A549 (cell line): ENCODE results near the gene MFSD6L. TPM values are rescaled to one million over a fixed set of nuclear protein-coding genes. Genes with fewer than 3 reads are reported as not detected.

Experiments used
- ATAC-seq, 2 experiments: fragments of 200-7000 bp in 1 of 2; fragments of >200 bp in 1 of 2; cut with Nextera tagmentation in 1 of 2; cut with Tn5 transposase in 1 of 2; 3 replicates each; pipeline versions ENCODE4 v1.8.0 to v1.9.1; 2018 to 2020; ENCODE audit warnings: mild to moderate bottlenecking in 1 of 2, moderate library complexity in 1 of 2
- CTCF ChIA-PET: fragments of 300-600 bp; sonication (Branson Sonifier 250); formaldehyde crosslinking; extraction: SDS; loops from one replicate; lab custom pipeline; 2021; ENCODE audit warnings: antibody characterized with exemption, inconsistent platforms; lab: Yijun Ruan, JAX
- POLR2A ChIA-PET: fragments of 350-600 bp; formaldehyde crosslinking; extraction: SDS; loops from one replicate; lab custom pipeline; 2021; ENCODE audit warnings: antibody characterized with exemption, inconsistent platforms; lab: Yijun Ruan, JAX
- DNase-seq, 2 experiments: peaks; one replicate each; pipeline versions ENCODE4 v3.0.0 to v3.0.0-alpha.2; 2011 to 2016; ENCODE audit warnings: low read depth in 1 of 2, low spot score in 1 of 2
- FAIRE-seq: peaks from 2 replicates; lab custom pipeline; 2011; peaks lifted over from hg19 to GRCh38; lab: Jason Lieb, UNC
- H3K27ac ChIP-seq, 2 experiments: fragments of >200 bp; sonication (Bioruptor Twin); formaldehyde crosslinking; 3 replicates each; pipeline ENCODE4 v1.5.1; 2016 to 2017
- H3K4me1 ChIP-seq: fragments of >200 bp; sonication (Bioruptor Twin); formaldehyde crosslinking; 3 replicates; pipeline ENCODE4 v1.6.1; 2016
- H3K4me2 ChIP-seq: fragments of >200 bp; sonication (Bioruptor Twin); formaldehyde crosslinking; 3 replicates; pipeline ENCODE4 v1.6.1; 2016
- H3K4me3 ChIP-seq: fragments of >200 bp; sonication (Bioruptor Twin); formaldehyde crosslinking; 3 replicates; pipeline ENCODE4 v1.5.1; 2016
- H3K9me3 ChIP-seq: fragments of >200 bp; sonication (Bioruptor Twin); formaldehyde crosslinking; 3 replicates; pipeline ENCODE4 v1.6.1; 2016
- EHF ChIP-seq: fragments of 250-450 bp; sonication (Bioruptor Pico); IDR thresholded peaks from 2 replicates; pipeline ENCODE4 v1.5.0; 2020; ENCODE audit warnings: mild to moderate bottlenecking
- FOSB ChIP-seq: fragments of 250-450 bp; sonication (Bioruptor Pico); IDR thresholded peaks from 2 replicates; pipeline ENCODE4 v1.5.0; 2020; ENCODE audit warnings: mild to moderate bottlenecking, moderate library complexity
- FOSL2 ChIP-seq, 2 experiments: fragments of 450-650 bp in 1 of 2; fragments of >200 bp in 1 of 2; sonication (Bioruptor Twin) in 1 of 2; formaldehyde crosslinking; IDR thresholded peaks; 2 replicates each; pipeline versions ENCODE4 v1.5.0 to v1.6.1; 2016 to 2020; ENCODE audit warnings: mild to moderate bottlenecking in 1 of 2, moderate library complexity in 1 of 2
- GATA3 ChIP-seq: IDR thresholded peaks from 2 replicates; pipeline ENCODE4 v1.6.1; 2012; ENCODE audit warnings: borderline replicate concordance
- HDAC2 ChIP-seq: fragments of 200-600 bp; sonication (generic); IDR thresholded peaks from 2 replicates; pipeline ENCODE4 v1.6.1; 2016
- HEYL ChIP-seq: fragments of 250-450 bp; sonication (Bioruptor Pico); IDR thresholded peaks from 2 replicates; pipeline ENCODE4 v1.8.0; 2021; ENCODE audit warnings: mild to moderate bottlenecking, moderate library complexity
- JUN ChIP-seq, 2 experiments: fragments of >200 bp; sonication (Bioruptor Twin); formaldehyde crosslinking; IDR thresholded peaks; 2 replicates in 1 of 2; 3 replicates in 1 of 2; pipeline ENCODE4 v1.6.1; 2016 to 2017
- KDM1A ChIP-seq: fragments of 200-600 bp; sonication (generic); IDR thresholded peaks from 2 replicates; pipeline ENCODE4 v1.6.1; 2016; ENCODE audit warnings: low read depth, mild to moderate bottlenecking
- KDM5A ChIP-seq: fragments of 200-600 bp; sonication (generic); IDR thresholded peaks from 2 replicates; pipeline ENCODE4 v1.6.1; 2016; ENCODE audit warnings: antibody characterized with exemption, mild to moderate bottlenecking
- MAFK ChIP-seq: fragments of 450-650 bp; IDR thresholded peaks from 2 replicates; pipeline ENCODE4 v1.6.1; 2014; ENCODE audit not compliant: partially characterized antibody
- MAZ ChIP-seq: fragments of 150-350 bp; IDR thresholded peaks from 2 replicates; pipeline ENCODE4 v1.6.1; 2014; ENCODE audit warnings: antibody characterized with exemption, low read depth, low read length, borderline replicate concordance
- NR3C1 ChIP-seq: fragments of >200 bp; sonication (Bioruptor Twin); formaldehyde crosslinking; IDR thresholded peaks from 3 replicates; pipeline ENCODE4 v1.6.1; 2017
- RAD21 ChIP-seq, 2 experiments: fragments of >200 bp in 1 of 2; sonication (Bioruptor Twin) in 1 of 2; formaldehyde crosslinking in 1 of 2; IDR thresholded peaks in 1 of 2; conservative IDR thresholded peaks in 1 of 2; 2 replicates in 1 of 2; 3 replicates in 1 of 2; pipeline ENCODE4 v1.6.1; 2012 to 2018; ENCODE audit warnings: inconsistent platforms in 1 of 2
- SMC3 ChIP-seq: fragments of >200 bp; sonication (Bioruptor Twin); formaldehyde crosslinking; IDR thresholded peaks from 3 replicates; pipeline ENCODE4 v1.6.1; 2018; ENCODE audit warnings: inconsistent platforms
- SREBF2 ChIP-seq: fragments of 450-650 bp; IDR thresholded peaks from 2 replicates; pipeline ENCODE4 v1.6.1; 2014; ENCODE audit warnings: mild to moderate bottlenecking, moderate library complexity
- ZC3H11A ChIP-seq: fragments of 450-650 bp; IDR thresholded peaks from 2 replicates; pipeline ENCODE4 v1.6.1; 2014; ENCODE audit warnings: antibody characterized with exemption, mild to moderate bottlenecking
- ZFP36 ChIP-seq: fragments of 450-650 bp; IDR thresholded peaks from 2 replicates; pipeline ENCODE4 v1.6.1; 2014; ENCODE audit warnings: borderline replicate concordance; ENCODE audit not compliant: partially characterized antibody
- ZNF302 ChIP-seq: fragments of 250-450 bp; sonication (Bioruptor Pico); IDR thresholded peaks from 2 replicates; pipeline ENCODE4 v1.9.0; 2021; ENCODE audit warnings: inconsistent platforms, mild to moderate bottlenecking, moderate library complexity
- WGBS: methylation state at CpG from one replicate; pipeline ENCODE4 v1.1.6; 2017; ENCODE audit errors: missing lambda C conversion rate; 5-methylcytosine and 5-hydroxymethylcytosine counted together
- polyA plus RNA-seq, 4 experiments: library from polyadenylated mRNA; depleted of rRNA in 3 of 4; stranded (reverse); fragments of >200 nt; fragmentation: RNase III in 1 of 4; extraction: RNeasy Plus Mini Kit Qiagen cat#74134 plus additional on column Dnase treatment in 1 of 4; gene quantifications; 2 replicates in 3 of 4; 3 replicates in 1 of 4; pipeline ENCODE4 v1.2.3, GENCODE V29; 2011 to 2017
- TF ChIP-seq, protein P1 (sequence below): fragments of >200 bp; sonication (Bioruptor Twin); formaldehyde crosslinking; IDR thresholded peaks from 3 replicates; pipeline ENCODE4 v1.5.1; 2016
- TF ChIP-seq, protein P2 (sequence below): fragments of >200 bp; sonication (Bioruptor Twin); formaldehyde crosslinking; IDR thresholded peaks from 2 replicates; pipeline ENCODE4 v1.6.1; 2016
- TF ChIP-seq, protein P3 (sequence below): fragments of 250-450 bp; sonication (Bioruptor Pico); IDR thresholded peaks from 2 replicates; pipeline ENCODE4 v1.5.0; 2020; ENCODE audit warnings: low read depth, mild to moderate bottlenecking, moderate library complexity

MFSD6L gene
- polyA plus RNA-seq, 2 of the 4 experiments (the other 2 are of a cell fraction): not detected

DNA sequence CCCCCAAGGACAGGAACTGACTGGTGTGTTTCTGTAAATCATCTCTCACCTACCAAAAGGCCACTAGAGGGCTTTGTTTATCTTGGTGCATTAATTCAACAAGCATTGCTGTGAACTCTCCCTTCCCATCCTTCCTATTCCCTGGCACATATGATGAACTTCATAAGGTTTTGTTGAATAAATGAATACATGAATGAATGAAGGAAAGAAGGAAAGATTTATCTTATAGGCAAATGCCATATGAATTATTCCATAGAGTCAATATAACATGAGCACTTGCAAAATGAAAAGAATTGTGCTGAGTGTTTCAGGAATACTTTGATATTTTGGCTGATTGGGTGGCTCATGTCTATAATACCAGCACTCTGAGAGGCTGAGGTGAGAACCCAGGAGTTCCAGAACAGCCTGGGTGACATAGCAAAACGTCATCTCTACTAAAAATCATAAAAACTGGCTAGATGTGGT, 45.2 kb downstream of the MFSD6L start:
- CTCF ChIA-PET: interaction anchor here (0.8 to 6.1 kb wide), 18 partner anchors 8 to 370 kb away, joined by 3 to 45 read pairs (median 4); no protein-coding TSS in a partner anchor
- TF ChIP-seq NR3C1 (no peak), RAD21 (conservative IDR thresholded peaks at IDR 0.05 in 1 of 2, IDR thresholded peaks at IDR 0.05 in 1 of 2) (peak; percentile 41 to 53; a peak in 4 of 5 replicates), GATA3 (no peak), FOSL2 (IDR thresholded peaks at IDR 0.05) (no peak), FOSL2 (CRISPR knock-in tag; IDR thresholded peaks at IDR 0.05) (no peak), ZNF302 (CRISPR knock-in tag) (no peak), HEYL (CRISPR knock-in tag) (no peak), KDM5A (no peak), SMC3 (peak; percentile 73)
- TF ChIP-seq, protein P1, sequence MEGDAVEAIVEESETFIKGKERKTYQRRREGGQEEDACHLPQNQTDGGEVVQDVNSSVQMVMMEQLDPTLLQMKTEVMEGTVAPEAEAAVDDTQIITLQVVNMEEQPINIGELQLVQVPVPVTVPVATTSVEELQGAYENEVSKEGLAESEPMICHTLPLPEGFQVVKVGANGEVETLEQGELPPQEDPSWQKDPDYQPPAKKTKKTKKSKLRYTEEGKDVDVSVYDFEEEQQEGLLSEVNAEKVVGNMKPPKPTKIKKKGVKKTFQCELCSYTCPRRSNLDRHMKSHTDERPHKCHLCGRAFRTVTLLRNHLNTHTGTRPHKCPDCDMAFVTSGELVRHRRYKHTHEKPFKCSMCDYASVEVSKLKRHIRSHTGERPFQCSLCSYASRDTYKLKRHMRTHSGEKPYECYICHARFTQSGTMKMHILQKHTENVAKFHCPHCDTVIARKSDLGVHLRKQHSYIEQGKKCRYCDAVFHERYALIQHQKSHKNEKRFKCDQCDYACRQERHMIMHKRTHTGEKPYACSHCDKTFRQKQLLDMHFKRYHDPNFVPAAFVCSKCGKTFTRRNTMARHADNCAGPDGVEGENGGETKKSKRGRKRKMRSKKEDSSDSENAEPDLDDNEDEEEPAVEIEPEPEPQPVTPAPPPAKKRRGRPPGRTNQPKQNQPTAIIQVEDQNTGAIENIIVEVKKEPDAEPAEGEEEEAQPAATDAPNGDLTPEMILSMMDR: peak; percentile 66
- Histone ChIP-seq H3K9me3 (no peaks in the 10 kb centered on the region), H3K4me3 (no peak overlapping the region), H3K4me1 (no peaks in the 10 kb centered on the region), H3K27ac (no peak overlapping the region), H3K4me2 (no peak overlapping the region)
- WGBS: 0% methylated on average over 1 of the region's 1 CpG
- ATAC-seq: peak; percentile 84 to 89
- DNase-seq: peak; percentile 64 to 65
- POLR2A ChIA-PET: no interaction called here
- peak; percentile 85 for FAIRE-seq

DNA sequence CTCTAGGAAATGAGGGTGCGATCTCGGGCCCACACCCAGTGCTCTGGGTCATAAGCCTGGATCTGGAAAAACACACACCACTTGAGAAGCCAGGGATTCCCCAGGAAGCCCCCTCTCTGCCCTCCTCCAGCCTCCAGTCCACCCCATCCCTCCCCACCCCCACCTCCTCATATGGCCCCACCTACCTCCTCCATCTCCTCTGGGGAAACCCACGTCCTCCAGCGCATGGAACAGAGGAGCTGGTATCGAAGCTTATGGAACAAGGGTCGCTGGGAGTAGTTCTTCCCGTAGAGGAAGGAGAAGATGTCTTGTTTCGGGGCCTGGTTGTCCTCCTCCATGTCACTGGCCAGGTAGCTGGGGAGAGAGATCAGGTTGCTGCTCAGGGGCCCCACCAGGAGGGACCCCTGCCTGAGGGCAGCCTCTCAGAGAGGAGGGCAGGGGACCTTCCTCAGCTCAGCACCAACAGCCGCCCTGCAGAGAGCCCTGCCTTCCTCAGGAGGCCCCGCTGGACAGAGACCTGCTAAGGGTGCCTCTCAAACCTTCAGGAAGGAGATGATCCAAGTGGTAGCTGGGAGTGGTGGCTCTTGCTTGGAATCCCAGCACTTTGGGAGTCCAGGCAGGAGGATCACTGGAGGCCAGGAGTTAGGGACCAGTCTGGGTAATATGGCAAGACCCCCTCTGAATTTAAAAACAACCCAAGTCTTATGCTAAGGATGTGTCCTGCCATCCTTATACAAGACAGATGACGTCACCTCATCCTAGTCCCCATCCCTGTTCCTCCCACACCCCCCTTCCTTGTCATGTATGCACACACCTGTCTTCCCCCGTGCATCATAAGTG, 45.8 kb downstream of the MFSD6L start:
- ATAC-seq (peak; percentile 19 to 37; a peak in 4 of 6 replicates), FAIRE-seq (no peak), DNase-seq (no peak)
- POLR2A ChIA-PET: no interaction called here
- H3K27ac ChIP-seq: no peak overlapping the region
- TF ChIP-seq SMC3 (no peak), FOSB (no peak), KDM1A (no peak)
- TF ChIP-seq, protein P2, sequence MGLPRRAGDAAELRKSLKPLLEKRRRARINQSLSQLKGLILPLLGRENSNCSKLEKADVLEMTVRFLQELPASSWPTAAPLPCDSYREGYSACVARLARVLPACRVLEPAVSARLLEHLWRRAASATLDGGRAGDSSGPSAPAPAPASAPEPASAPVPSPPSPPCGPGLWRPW: no peak
- CTCF ChIA-PET: interaction anchor here (0.6 to 6.1 kb wide), 25 partner anchors 7 to 769 kb away, joined by 3 to 45 read pairs (median 4); no protein-coding TSS in a partner anchor
- H3K4me3 ChIP-seq: no peak overlapping the region
- 36% methylated on average over 12 of the region's 12 CpGs for WGBS
- no peaks in the 10 kb centered on the region for H3K9me3 ChIP-seq
- no peak overlapping the region for H3K4me2 ChIP-seq
- H3K4me1 ChIP-seq: no peaks in the 10 kb centered on the region

DNA sequence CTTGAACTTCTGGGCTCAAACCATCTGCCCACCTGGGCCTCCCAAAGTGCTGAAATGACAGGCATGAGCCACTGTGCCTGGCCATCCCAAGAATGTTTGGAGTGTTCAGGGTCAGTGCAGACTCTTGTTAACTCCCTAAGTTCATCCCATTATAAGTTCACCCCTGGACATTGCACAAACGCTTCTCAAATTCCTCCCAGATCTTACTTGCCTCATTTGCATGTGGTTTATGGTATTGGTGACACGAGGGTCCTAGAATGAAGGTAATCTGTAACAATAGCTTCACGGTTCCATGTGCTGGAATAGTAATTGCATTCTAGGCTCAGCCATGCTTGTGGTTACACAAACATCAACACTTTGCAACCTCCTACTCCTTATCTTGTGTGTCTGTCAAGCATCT, 49.5 kb downstream of the MFSD6L start:
- WGBS: 35% methylated on average over 3 of the region's 3 CpGs
- H3K4me2 ChIP-seq: no peak overlapping the region
- no peak for TF ChIP-seq SMC3
- no peak for TF ChIP-seq ZC3H11A
- ChIA-PET POLR2A (interaction anchor here (0.5 kb wide), 1 partner anchor 525 kb away, joined by 4 read pairs; no protein-coding TSS in a partner anchor), CTCF (interaction anchor here (2.1 to 6.1 kb wide), 3 partner anchors 36 to 366 kb away, joined by 5 to 45 read pairs (median 23); no protein-coding TSS in a partner anchor)
- no peak overlapping the region for H3K27ac ChIP-seq
- H3K4me1 ChIP-seq: no peaks in the 10 kb centered on the region; the same call in 2 of the 3 replicates
- H3K4me3 ChIP-seq: no peak overlapping the region
- FAIRE-seq: no peak
- DNase-seq: no peak
- no peak for ATAC-seq
- no peaks in the 10 kb centered on the region for H3K9me3 ChIP-seq

DNA sequence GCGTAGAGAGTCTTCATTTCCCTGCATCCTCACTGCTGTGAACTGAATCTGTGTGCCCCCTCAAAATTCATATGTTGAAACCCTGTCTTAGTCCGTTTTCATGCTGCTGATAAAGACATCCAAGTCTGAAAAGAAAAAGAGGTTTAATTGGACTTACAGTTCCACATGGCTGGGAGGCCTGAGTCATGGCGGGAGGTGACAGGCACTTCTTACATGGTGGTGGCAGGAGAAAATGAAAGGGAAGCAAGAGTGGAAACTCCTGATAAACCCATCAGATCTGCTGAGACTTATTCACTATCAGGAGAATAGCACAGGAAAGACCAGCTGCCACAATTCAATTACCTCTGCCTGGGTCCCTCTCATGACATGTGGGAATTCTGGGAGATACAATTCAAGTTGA, 51.4 kb downstream of the MFSD6L start:
- ChIA-PET POLR2A (no interaction called here), CTCF (interaction anchor here (0.8 to 4.3 kb wide), 7 partner anchors 8 to 773 kb away, joined by 3 to 112 read pairs (median 23); partner anchors contain the start of genes RPL26 and SPDYE4)
- no peak for FAIRE-seq
- no peak for ATAC-seq
- no peaks in the 10 kb centered on the region for H3K9me3 ChIP-seq
- H3K4me1 ChIP-seq: no peaks in the 10 kb centered on the region; the same call in 2 of the 3 replicates
- no peak for TF ChIP-seq GATA3
- no peak for TF ChIP-seq HDAC2
- no peak for TF ChIP-seq MAZ
- no peak for TF ChIP-seq JUN (IDR thresholded peaks at IDR 0.05)
- TF ChIP-seq, protein P3, sequence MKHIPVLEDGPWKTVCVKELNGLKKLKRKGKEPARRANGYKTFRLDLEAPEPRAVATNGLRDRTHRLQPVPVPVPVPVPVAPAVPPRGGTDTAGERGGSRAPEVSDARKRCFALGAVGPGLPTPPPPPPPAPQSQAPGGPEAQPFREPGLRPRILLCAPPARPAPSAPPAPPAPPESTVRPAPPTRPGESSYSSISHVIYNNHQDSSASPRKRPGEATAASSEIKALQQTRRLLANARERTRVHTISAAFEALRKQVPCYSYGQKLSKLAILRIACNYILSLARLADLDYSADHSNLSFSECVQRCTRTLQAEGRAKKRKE (CRISPR knock-in tag): no peak
- no peak for TF ChIP-seq SREBF2
- TF ChIP-seq NR3C1: no peak
- TF ChIP-seq ZFP36: no peak
- TF ChIP-seq EHF: no peak
- no peak for TF ChIP-seq MAFK
- WGBS: 37% methylated on average over 3 of the region's 3 CpGs
- H3K4me3 ChIP-seq: no peak overlapping the region
- no peak overlapping the region for H3K27ac ChIP-seq
- no peak overlapping the region for H3K4me2 ChIP-seq
- DNase-seq: no peak
